KMS-11 (cell line): ENCODE results near the gene LUC7L3.

Experiments used
- H2AFZ ChIP-seq: fragments of 200-600 bp; sonication (generic); 2 replicates; pipeline ENCODE4 v1.6.1; 2016; ENCODE audit warnings: antibody characterized with exemption, mixed run types, low read depth
- H3K27ac ChIP-seq: fragments of 200-600 bp; sonication (generic); 2 replicates; pipeline ENCODE4 v1.6.1; 2016; ENCODE audit warnings: mild to moderate bottlenecking, mixed run types
- H3K27me3 ChIP-seq: fragments of 200-600 bp; sonication (generic); 2 replicates; pipeline ENCODE4 v1.6.1; 2017; ENCODE audit warnings: mild to moderate bottlenecking, low read depth, mixed run types, moderate library complexity; ENCODE audit not compliant: insufficient read depth
- H3K36me3 ChIP-seq: fragments of 200-600 bp; sonication (generic); 2 replicates; pipeline ENCODE4 v1.6.1; 2017; ENCODE audit warnings: mild to moderate bottlenecking, mixed run types; ENCODE audit not compliant: insufficient read depth
- H3K4me1 ChIP-seq: fragments of 200-600 bp; sonication (generic); 2 replicates; pipeline ENCODE4 v1.6.1; 2016; ENCODE audit warnings: mild to moderate bottlenecking, low read depth, mixed run types; ENCODE audit not compliant: poor library complexity, severe bottlenecking
- H3K4me2 ChIP-seq: fragments of 200-600 bp; sonication (generic); 2 replicates; pipeline ENCODE4 v1.7.0; 2016; ENCODE audit warnings: mild to moderate bottlenecking, mixed run types
- H3K4me3 ChIP-seq: fragments of 200-600 bp; sonication (generic); IDR thresholded peaks from 2 replicates; pipeline ENCODE4 v1.6.1; 2017; ENCODE audit warnings: low read depth, low read length, mixed read lengths; ENCODE audit not compliant: insufficient read depth
- H3K79me2 ChIP-seq: fragments of 200-600 bp; sonication (generic); 2 replicates; pipeline ENCODE4 v1.6.1; 2016; ENCODE audit warnings: low read depth, mixed run types; ENCODE audit not compliant: insufficient read depth
- H3K9ac ChIP-seq: fragments of 200-600 bp; sonication (generic); 2 replicates; pipeline ENCODE4 v1.6.1; 2016; ENCODE audit warnings: mild to moderate bottlenecking, mixed run types
- H4K20me1 ChIP-seq: fragments of 200-600 bp; sonication (generic); 2 replicates; pipeline ENCODE4 v1.6.1; 2016; ENCODE audit warnings: mild to moderate bottlenecking, mixed run types; ENCODE audit not compliant: insufficient read depth
- CTCF ChIP-seq: fragments of 200-600 bp; sonication (generic); conservative IDR thresholded peaks from 2 replicates; pipeline ENCODE4 v1.6.1; 2017; ENCODE audit warnings: low read depth, mild to moderate bottlenecking, antibody characterized with exemption, low read length, moderate library complexity, mixed read lengths

LUC7L3 gene

GRCh38 chr17:50688245-50688644 is 31.2 kb upstream of the LUC7L3 start:
- TF ChIP-seq CTCF: no peak
- Histone ChIP-seq H4K20me1 (no peaks in the 10 kb centered on the region), H3K4me2 (no peak overlapping the region), H3K27me3 (no peaks in the 10 kb centered on the region), H3K36me3 (no peaks in the 10 kb centered on the region), H3K27ac (no peak overlapping the region), H3K79me2 (no peaks in the 10 kb centered on the region), H3K9ac (no peak overlapping the region), H3K4me3 (no peak overlapping the region), H2AFZ (no peak overlapping the region), H3K4me1 (no peaks in the 10 kb centered on the region)

GRCh38 chr17:50689251-50689650 is 30.2 kb upstream of the LUC7L3 start:
- Histone ChIP-seq H3K27me3 (no peaks in the 10 kb centered on the region), H3K27ac (no peak overlapping the region), H3K9ac (no peak overlapping the region), H3K79me2 (no peaks in the 10 kb centered on the region), H3K4me1 (peaks cover 2% of the 10 kb centered on the region), H4K20me1 (no peaks in the 10 kb centered on the region), H3K4me2 (no peak overlapping the region), H3K4me3 (no peak overlapping the region), H3K36me3 (no peaks in the 10 kb centered on the region), H2AFZ (no peak overlapping the region)
- no peak for TF ChIP-seq CTCF

GRCh38 chr17:50689956-50690886 is 29.2 kb upstream of the LUC7L3 start:
- Histone ChIP-seq H3K79me2 (no peaks in the 10 kb centered on the region), H3K4me3 (no peak overlapping the region), H2AFZ (no peak overlapping the region), H3K4me2 (no peak overlapping the region), H3K4me1 (peaks cover 12% of the 10 kb centered on the region), H3K27me3 (no peaks in the 10 kb centered on the region), H3K9ac (no peak overlapping the region), H4K20me1 (no peaks in the 10 kb centered on the region), H3K27ac (no peak overlapping the region), H3K36me3 (no peaks in the 10 kb centered on the region; the same call in 1 of the 2 replicates)
- no peak for TF ChIP-seq CTCF

- H2AFZ ChIP-seq: no peak overlapping the region
- no peak for TF ChIP-seq CTCF
- H4K20me1 ChIP-seq: no peaks in the 10 kb centered on the region
- H3K27ac ChIP-seq: no peak overlapping the region
- no peaks in the 10 kb centered on the region for H3K79me2 ChIP-seq
- no peak overlapping the region for H3K9ac ChIP-seq
- no peaks in the 10 kb centered on the region for H3K27me3 ChIP-seq
- no peak overlapping the region for H3K4me3 ChIP-seq
- H3K36me3 ChIP-seq: no peaks in the 10 kb centered on the region; the same call in 1 of the 2 replicates
- H3K4me2 ChIP-seq: no peak overlapping the region
- H3K4me1 ChIP-seq: peaks cover 20% of the 10 kb centered on the region
These were observed 28.4 kb upstream of the LUC7L3 start for GRCh38 chr17:50690887-50691549.
